NCI-H510A (cell line): ENCODE data around the gene CCL2.

Source experiments
- DNase-seq: peaks from one replicate; lab custom pipeline; 2025; lab: John Stamatoyannopoulos, UW

The CCL2 gene

GRCh38 chr17:34265711-34266110, 10.6 kb downstream of the CCL2 start:
- DNase-seq, result no peak

GRCh38 chr17:34269969-34270368, 14.9 kb downstream of the CCL2 start, which contains the start of gene CCL7:
CCL7 (plus strand) TSS chr17:34270221; CDS start chr17:34270291, 70 bp downstream.
- no peak for DNase-seq

GRCh38 chr17:34275881-34276280, 20.8 kb downstream of the CCL2 start:
- no peak for DNase-seq

- no peak for DNase-seq
Measured at GRCh38 chr17:34276826-34277225, 21.7 kb downstream of the CCL2 start.

GRCh38 chr17:34283571-34283970, 28.5 kb downstream of the CCL2 start:
- no peak for DNase-seq

- DNase-seq, result no peak
Measured at GRCh38 chr17:34285286-34285792, 30.3 kb downstream of the CCL2 start, which contains the start of gene CCL11. CCL11 (plus strand) TSS chr17:34285742; CDS start chr17:34285809, 67 bp downstream.

GRCh38 chr17:34287875-34288274, 32.8 kb downstream of the CCL2 start:
- DNase-seq, result no peak

- no peak for DNase-seq
Measured at GRCh38 chr17:34290586-34290985, 35.5 kb downstream of the CCL2 start.

- DNase-seq, result no peak
Measured at GRCh38 chr17:34291721-34292348, 36.8 kb downstream of the CCL2 start.

GRCh38 chr17:34299027-34299426, 43.9 kb downstream of the CCL2 start:
- no peak for DNase-seq

GRCh38 chr17:34299956-34300577, 45.0 kb downstream of the CCL2 start:
- no peak for DNase-seq

- no peak for DNase-seq
Measured at GRCh38 chr17:34300652-34301370, 45.7 kb downstream of the CCL2 start.

GRCh38 chr17:34301986-34302385, 46.9 kb downstream of the CCL2 start:
- DNase-seq, result no peak

- no peak for DNase-seq
Measured at GRCh38 chr17:34302636-34303035, 47.6 kb downstream of the CCL2 start.

- DNase-seq, result no peak
Measured at GRCh38 chr17:34303606-34304005, 48.5 kb downstream of the CCL2 start.

- no peak for DNase-seq
Measured at GRCh38 chr17:34305061-34305460, 50.0 kb downstream of the CCL2 start.

GRCh38 chr17:34305606-34306005, 50.5 kb downstream of the CCL2 start:
- DNase-seq, result no peak

GRCh38 chr17:34306466-34306865, 51.4 kb downstream of the CCL2 start:
- DNase-seq, result no peak
